HCT116 (cell line): ENCODE data around the gene FAM219A. TPM values are rescaled to one million over a fixed set of nuclear protein-coding genes. Genes with fewer than 3 reads are reported as not detected.

Experiments
- ATAC-seq: fragments of 200-7000 bp; cut with Tn5 transposase; 2 replicates; pipeline ENCODE4 v1.9.1; 2020; ENCODE audit warnings: mild to moderate bottlenecking, moderate library complexity
- BruUV-seq: library from RNA; stranded (reverse); fragments of 400-500 nt; replicated peaks from 2 replicates; lab custom pipeline; 2021; lab: Mats Ljungman, UMichigan
- CTCF ChIA-PET: fragments of 300-600 bp; sonication (Branson Sonifier 250); formaldehyde crosslinking; loops from one replicate; lab custom pipeline; 2021; ENCODE audit warnings: antibody characterized with exemption; lab: Charles Lee
- POLR2A ChIA-PET: fragments of 300-600, 350-600 bp; sonication (Branson Sonifier 250); formaldehyde crosslinking; loops from one replicate; lab custom pipeline; 2021; ENCODE audit warnings: antibody characterized with exemption; lab: Charles Lee
- RAD21 ChIA-PET, 2 experiments: fragments of 300-600 bp; sonication (Branson Sonifier 250); formaldehyde crosslinking; loops; one replicate each; lab custom pipeline; 2023; ENCODE audit warnings: low total read pairs in 2 of 2; ENCODE audit not compliant: uncharacterized antibody in 2 of 2, unreplicated experiment in 2 of 2, low non-redundant PET in 1 of 2; lab: Charles Lee
- DNase-seq: peaks from one replicate; pipeline ENCODE4 v3.0.0-alpha.2; 2010; ENCODE audit warnings: low read depth, low spot score
- H2AFZ ChIP-seq: fragments of 200-600 bp; shearing (Covaris generic), sonication (generic); 2 replicates; pipeline ENCODE4 v1.6.1; 2017; ENCODE audit warnings: low read depth, mixed run types, mixed read lengths, antibody characterized with exemption, low read length; ENCODE audit not compliant: poor library complexity, severe bottlenecking
- H3K27ac ChIP-seq: 2 replicates; pipeline ENCODE4 v1.5.1; 2012; ENCODE audit warnings: low read depth, low read length
- H3K27me3 ChIP-seq: fragments of 200-600 bp; sonication (generic); 2 replicates; pipeline ENCODE4 v1.6.1; 2016; ENCODE audit warnings: mixed run types, low read length, mixed read lengths; ENCODE audit not compliant: insufficient read depth
- H3K36me3 ChIP-seq, 2 experiments: fragments of 200-500 bp in 1 of 2; fragments of 200-600 bp in 1 of 2; sonication (Bioruptor generic) in 1 of 2; sonication (generic) in 1 of 2; 2 replicates each; pipeline versions ENCODE4 v1.5.1 to v1.6.1; 2014 to 2016; ENCODE audit warnings: low read length in 2 of 2, inconsistent platforms in 1 of 2, mixed read lengths in 1 of 2, mixed run types in 1 of 2; ENCODE audit not compliant: insufficient read depth in 2 of 2, control insufficient read depth in 1 of 2
- H3K4me1 ChIP-seq, 2 experiments: fragments of 200-600 bp in 1 of 2; sonication (generic) in 1 of 2; 2 replicates each; pipeline versions ENCODE4 v1.5.1 to v1.6.1; 2012 to 2017; ENCODE audit warnings: low read length in 2 of 2, inconsistent platforms in 1 of 2, mild to moderate bottlenecking in 1 of 2, mixed read lengths in 1 of 2, mixed run types in 1 of 2, moderate library complexity in 1 of 2; ENCODE audit not compliant: insufficient read depth in 2 of 2, control insufficient read depth in 1 of 2
- H3K4me2 ChIP-seq: fragments of 200-600 bp; sonication (generic); 2 replicates; pipeline ENCODE4 v1.6.1; 2017; ENCODE audit warnings: mixed run types, low read length, mixed read lengths
- H3K4me3 ChIP-seq, 2 experiments: fragments of 200-600 bp in 1 of 2; sonication (generic) in 1 of 2; replicated peaks in 1 of 2; 2 replicates each; pipeline ENCODE4 v1.5.1; 2011 to 2016; ENCODE audit warnings: low read length in 2 of 2, control low read depth in 1 of 2, low read depth in 1 of 2, mild to moderate bottlenecking in 1 of 2, mixed read lengths in 1 of 2, mixed run types in 1 of 2
- H3K79me2 ChIP-seq: fragments of 200-600 bp; sonication (generic); 2 replicates; pipeline ENCODE4 v1.6.1; 2017; ENCODE audit warnings: mild to moderate bottlenecking, mixed run types, low read length, moderate library complexity, mixed read lengths; ENCODE audit not compliant: insufficient read depth
- H3K9ac ChIP-seq: fragments of 200-600 bp; sonication (generic); 2 replicates; pipeline ENCODE4 v1.6.1; 2016; ENCODE audit warnings: low read length, mixed read lengths
- H3K9me2 ChIP-seq: fragments of 200-600 bp; sonication (generic), shearing (Covaris generic); 2 replicates; pipeline ENCODE4 v1.6.1; 2017; ENCODE audit warnings: mixed run types, mild to moderate bottlenecking, moderate library complexity; ENCODE audit not compliant: insufficient read depth
- H3K9me3 ChIP-seq, 2 experiments: fragments of 200-500 bp in 1 of 2; fragments of 200-600 bp in 1 of 2; sonication (Bioruptor generic) in 1 of 2; sonication (generic) in 1 of 2; 2 replicates each; pipeline ENCODE4 v1.6.1; 2014 to 2017; ENCODE audit warnings: low read length in 2 of 2, mixed read lengths in 2 of 2, inconsistent platforms in 1 of 2, low read depth in 1 of 2, mild to moderate bottlenecking in 1 of 2, mixed run types in 1 of 2, moderate library complexity in 1 of 2; ENCODE audit not compliant: control insufficient read depth in 1 of 2, insufficient read depth in 1 of 2
- H4K20me1 ChIP-seq: fragments of 200-600 bp; sonication (generic), shearing (Covaris generic); 2 replicates; pipeline ENCODE4 v1.6.1; 2017; ENCODE audit warnings: mixed run types, mild to moderate bottlenecking, moderate library complexity; ENCODE audit not compliant: insufficient read depth
- EGR1 ChIP-seq: IDR thresholded peaks from 2 replicates; pipeline ENCODE4 v1.6.1; 2012; ENCODE audit warnings: low read depth
- YY1 ChIP-seq: IDR thresholded peaks from 2 replicates; pipeline ENCODE4 v1.6.1; 2011; ENCODE audit warnings: low read length, low read depth, moderate library complexity, mild to moderate bottlenecking; ENCODE audit not compliant: insufficient replicate concordance; ENCODE audit errors: extremely low read depth
- intact Hi-C: fragments of 100-400 bp; cut with micrococcal nuclease; formaldehyde crosslinking; loops from 2 replicates; pipeline ENCODE4 v1.10.0; 2022
- total RNA-seq: library from RNA; stranded (reverse); gene quantifications from one replicate; pipeline ENCODE4 v1.2.1, GENCODE V29; 2021; ENCODE audit not compliant: unreplicated experiment

The FAM219A gene
- total RNA-seq, 1 experiment from 2014 or later, result 13.4 TPM

DNA sequence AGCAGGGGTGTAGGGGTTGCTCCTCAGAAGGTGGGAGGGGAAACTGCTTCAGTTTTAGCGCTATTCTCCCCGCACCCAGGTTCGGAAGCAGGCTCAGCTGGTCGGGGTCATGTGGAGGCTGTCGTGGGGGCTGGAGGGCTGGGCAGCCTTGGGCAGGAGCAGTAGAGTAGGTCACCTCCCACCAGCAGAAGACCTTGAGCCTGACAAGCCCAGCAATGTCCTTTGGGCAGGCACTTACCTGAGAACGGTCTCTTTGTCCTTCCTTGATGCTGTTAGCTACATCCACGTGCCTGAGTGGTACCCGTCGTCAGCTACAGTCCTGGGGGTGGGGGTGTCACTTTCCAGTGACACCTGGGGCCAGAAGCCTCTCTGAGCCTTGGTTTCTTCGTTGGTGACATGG lies 44.1 kb upstream of the FAM219A start:
- H3K9ac ChIP-seq, result no peak overlapping the region
- no peak for TF ChIP-seq YY1
- no peak overlapping the region for H3K27ac ChIP-seq
- POLR2A ChIA-PET, result no interaction called here
- BruUV-seq, result no TSS peak
- ATAC-seq, result no peak
- RAD21 ChIA-PET, result no interaction called here
- H3K79me2 ChIP-seq, result no peaks in the 10 kb centered on the region
- intact Hi-C loops, result loop anchor here (5.0 kb wide), 2 partner anchors 45 to 90 kb away; partner anchors contain the start of genes DNAI1 and FAM219A
- no peaks in the 10 kb centered on the region for H3K36me3 ChIP-seq
- no peak overlapping the region for H3K4me3 ChIP-seq
- CTCF ChIA-PET, result interaction anchor here (1.5 to 4.3 kb wide), 2 partner anchors 97 to 98 kb away, joined by 3 to 17 read pairs; no protein-coding TSS in a partner anchor
- DNase-seq, result no peak
- H4K20me1 ChIP-seq, result no peaks in the 10 kb centered on the region
- H3K4me2 ChIP-seq, result no peak overlapping the region
- H3K4me1 ChIP-seq, result peaks cover 4 to 7% of the 10 kb centered on the region in 2 experiments; a peak in 2 of 4 replicates
- H3K9me2 ChIP-seq, result no peaks in the 10 kb centered on the region
- H3K27me3 ChIP-seq, result no peaks in the 10 kb centered on the region
- no peaks in the 10 kb centered on the region for H3K9me3 ChIP-seq
- H2AFZ ChIP-seq, result no peak overlapping the region

DNA sequence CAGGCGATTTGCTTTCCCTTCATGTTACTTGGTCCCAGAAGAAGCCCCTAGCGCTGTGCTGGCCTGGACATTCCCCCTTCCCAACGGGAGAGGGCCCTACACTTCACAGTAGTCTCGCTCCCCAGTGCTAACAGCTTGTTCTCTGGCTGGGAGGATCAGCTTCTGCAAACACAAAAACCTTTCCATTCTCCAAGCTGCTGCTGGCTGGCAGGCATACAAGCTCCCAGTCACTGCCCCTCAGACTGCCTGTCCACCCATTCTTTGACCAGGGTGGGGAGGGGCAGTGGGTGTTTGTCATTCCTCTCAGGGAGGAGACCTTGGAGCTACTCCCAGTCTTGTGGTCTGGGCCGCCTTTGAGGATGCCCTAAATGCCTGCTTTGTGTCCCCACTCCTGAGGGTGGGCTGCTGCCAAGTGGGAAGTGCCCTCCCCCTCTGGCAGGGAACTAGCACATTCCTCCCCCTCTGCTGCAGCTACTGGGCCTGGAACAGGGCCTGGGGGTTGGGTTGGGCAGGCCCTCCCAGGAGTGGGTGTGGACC lies 43.6 kb upstream of the FAM219A start:
- Histone ChIP-seq H3K9me2 (no peaks in the 10 kb centered on the region), H3K27me3 (no peaks in the 10 kb centered on the region), H3K9me3 (no peaks in the 10 kb centered on the region), H3K4me3 (no peak overlapping the region), H3K79me2 (no peaks in the 10 kb centered on the region), H3K36me3 (no peaks in the 10 kb centered on the region), H3K4me1 (peaks cover 4 to 7% of the 10 kb centered on the region in 2 experiments; a peak in 2 of 4 replicates), H3K27ac (no peak overlapping the region), H3K9ac (no peak overlapping the region), H4K20me1 (no peaks in the 10 kb centered on the region), H3K4me2 (no peak overlapping the region), H2AFZ (no peak overlapping the region)
- CTCF ChIA-PET, result interaction anchor here (1.5 to 4.3 kb wide), 2 partner anchors 96 to 98 kb away, joined by 3 to 17 read pairs; no protein-coding TSS in a partner anchor
- intact Hi-C loops, result loop anchor here (5.0 kb wide), 2 partner anchors 45 to 90 kb away; partner anchors contain the start of genes DNAI1 and FAM219A
- DNase-seq (no peak), ATAC-seq (peak; percentile 26; the same call in 1 of the 2 replicates)
- no TSS peak for BruUV-seq
- POLR2A ChIA-PET, result no interaction called here
- TF ChIP-seq EGR1, result no peak
- RAD21 ChIA-PET, result no interaction called here
